Left lung (tissue), 10 donors: ENCODE measurements around the gene MOSMO. TPM values are rescaled to one million over a fixed set of nuclear protein-coding genes. Genes with fewer than 3 reads are reported as not detected.
"Not testable (repeated sequence)": the region's sequence is repeated elsewhere in the genome, so short reads cannot be mapped to it uniquely, and the experiment has no call there.

ENCODE experiments used
- ATAC-seq: fragments of 200-7000 bp; cut with Tn5 transposase; one replicate; pipeline ENCODE4 v1.9.1; 2020; ENCODE audit warnings: moderate library complexity
- DNase-seq, 4 donors: peaks; one replicate each; pipeline ENCODE4 v3.0.0-alpha.2; 2013 to 2020
- H3K27ac ChIP-seq, 2 donors: fragments of 200-600 bp; sonication (generic) in 1 of 2; one replicate each; pipeline versions ENCODE4 v1.5.0 to v1.8.0; 2020 to 2021
- H3K27me3 ChIP-seq, 2 donors: fragments of 200-600 bp; sonication (generic) in 1 of 2; one replicate each; pipeline versions ENCODE4 v1.5.0 to v1.8.0; 2020 to 2021
- H3K36me3 ChIP-seq, 2 donors: fragments of 200-600 bp; sonication (generic) in 1 of 2; one replicate each; pipeline versions ENCODE4 v1.5.0 to v1.8.0; 2020 to 2021
- H3K4me1 ChIP-seq, 2 donors: fragments of 200-600 bp; one replicate each; pipeline ENCODE4 v1.8.0; 2021
- H3K4me3 ChIP-seq, 2 donors: fragments of 200-600 bp; sonication (generic) in 1 of 2; one replicate each; pipeline versions ENCODE4 v1.5.0 to v1.8.0; 2020 to 2021; ENCODE audit warnings: mild to moderate bottlenecking in 1 of 2
- H3K9me3 ChIP-seq, 2 donors: fragments of 200-600 bp; sonication (generic) in 1 of 2; one replicate each; pipeline versions ENCODE4 v1.5.0 to v1.8.0; 2020 to 2021
- CTCF ChIP-seq, 2 donors: fragments of 200-600 bp; sonication (generic) in 1 of 2; IDR thresholded peaks; one replicate each; pipeline versions ENCODE4 v1.5.0 to v1.8.0; 2021; ENCODE audit warnings: antibody characterized with exemption in 2 of 2
- intact Hi-C, 2 donors: fragments of 100-400 bp; cut with DNase I; formaldehyde crosslinking; loops; one replicate each; pipeline versions ENCODE4 v1.11.2 to v1.14.2; 2022
- polyA plus RNA-seq, 6 donors: library from polyadenylated mRNA; unstranded; fragments of 120-200 nt; gene quantifications; one replicate each; pipeline ENCODE4 v1.2.1, GENCODE V29; 2013; ENCODE audit not compliant: insufficient read length in 6 of 6
- total RNA-seq, 2 donors: library from RNA; stranded (reverse); fragmentation: NEBNext Ultra II Directional; extraction: Animal tissue kit (Norgen Biotek cat#: 25700); gene quantifications; one replicate each; pipeline ENCODE4 v1.2.1, GENCODE V29; 2021
- donor health status: DM: no; HTN: yes; CAD: no.
- donor health status: DM: no; HTN: no; CAD: no.

The MOSMO gene
- total and polyA plus RNA-seq, 8 donors = 11.7 to 31.0 (median 26.9) TPM

GRCh38 chr16:22123146-22123545 lies 115.2 kb downstream of the MOSMO start:
- Histone ChIP-seq H3K36me3 (no peaks in the 10 kb centered on the region), H3K4me3 (no peak overlapping the region), H3K4me1 (no peaks in the 10 kb centered on the region), H3K9me3 (no peaks in the 10 kb centered on the region), H3K27ac (no peak overlapping the region), H3K27me3 (no peaks in the 10 kb centered on the region)
- TF ChIP-seq CTCF (IDR thresholded peaks at IDR 0.05) = no peak
- no peak for DNase-seq
- intact Hi-C loops = no loop called here
- no peak for ATAC-seq

GRCh38 chr16:22123759-22124490 lies 116.0 kb downstream of the MOSMO start:
- Histone ChIP-seq H3K27me3 (no peaks in the 10 kb centered on the region), H3K4me1 (no peaks in the 10 kb centered on the region), H3K9me3 (no peaks in the 10 kb centered on the region), H3K27ac (no peak overlapping the region), H3K4me3 (no peak overlapping the region), H3K36me3 (no peaks in the 10 kb centered on the region)
- no peak for TF ChIP-seq CTCF (IDR thresholded peaks at IDR 0.05)
- DNase-seq (no peak), ATAC-seq (no peak)
- intact Hi-C loops = no loop called here

- no peak for TF ChIP-seq CTCF (IDR thresholded peaks at IDR 0.05)
- intact Hi-C loops = no loop called here
- no peak overlapping the region for H3K27ac ChIP-seq
- H3K4me3 ChIP-seq = no peak overlapping the region
- no peaks in the 10 kb centered on the region for H3K9me3 ChIP-seq
- H3K27me3 ChIP-seq = no peaks in the 10 kb centered on the region
- no peaks in the 10 kb centered on the region for H3K36me3 ChIP-seq
- no peak for ATAC-seq
- H3K4me1 ChIP-seq = no peaks in the 10 kb centered on the region
- DNase-seq = no peak
These were observed 116.8 kb downstream of the MOSMO start for GRCh38 chr16:22124583-22125284.

GRCh38 chr16:22126037-22126558 lies 118.2 kb downstream of the MOSMO start:
- no peaks in the 10 kb centered on the region for H3K36me3 ChIP-seq
- no peaks in the 10 kb centered on the region for H3K9me3 ChIP-seq
- DNase-seq (no peak), ATAC-seq (no peak)
- no peaks in the 10 kb centered on the region for H3K4me1 ChIP-seq
- intact Hi-C loops = no loop called here
- no peaks in the 10 kb centered on the region for H3K27me3 ChIP-seq
- no peak overlapping the region for H3K4me3 ChIP-seq
- no peak overlapping the region for H3K27ac ChIP-seq
- TF ChIP-seq CTCF (IDR thresholded peaks at IDR 0.05) = no peak

- DNase-seq, H3K9me3 ChIP-seq, H3K4me3 ChIP-seq, H3K27ac ChIP-seq, intact Hi-C loops, ATAC-seq, H3K4me1 ChIP-seq, H3K36me3 ChIP-seq, H3K27me3 ChIP-seq: not testable (repeated sequence)
These were observed 120.6 kb downstream of the MOSMO start for GRCh38 chr16:22128537-22128936.
